ENCODE results near the gene RALGPS1.

RALGPS1 gene

DNA sequence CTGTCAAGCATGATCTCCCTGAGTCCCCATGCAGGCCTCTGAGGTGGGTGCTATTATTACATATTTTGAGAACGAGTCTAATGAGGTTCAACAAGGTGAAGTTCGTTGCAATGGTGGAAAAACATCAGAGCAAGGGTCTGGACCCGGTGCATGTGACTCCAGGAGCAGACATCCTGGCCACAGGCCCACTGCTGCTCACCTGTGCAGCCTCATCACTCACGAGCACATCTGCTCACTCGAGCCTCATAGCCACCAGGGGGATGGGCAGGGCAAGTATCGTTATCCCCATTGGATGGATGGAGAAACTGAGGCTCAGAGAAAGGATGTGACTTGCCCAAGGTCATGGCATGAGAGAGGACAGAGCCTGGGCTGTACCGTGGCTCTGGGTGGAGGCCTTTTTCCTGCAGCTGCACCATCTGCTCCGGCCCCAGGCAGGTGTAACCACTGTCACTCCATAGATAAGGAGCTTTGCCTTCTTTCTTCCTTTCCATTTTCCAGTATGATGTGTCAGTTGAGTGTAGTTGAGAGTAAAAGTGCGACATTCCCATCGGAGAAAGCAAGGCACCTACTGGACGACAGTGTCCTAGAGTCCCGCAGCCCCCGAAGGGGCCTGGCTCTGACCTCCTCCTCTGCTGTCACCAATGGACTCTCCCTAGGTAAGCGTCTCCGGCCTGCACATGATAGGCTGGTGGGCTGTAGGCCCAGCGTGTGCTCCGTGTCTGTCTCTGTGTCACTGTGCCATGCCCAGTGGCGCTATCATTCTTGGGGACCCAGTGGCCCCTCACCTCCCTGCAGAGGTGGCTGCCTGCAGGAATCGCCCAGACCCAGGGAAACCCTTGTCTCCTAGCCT, 281.6 kb downstream of the RALGPS1 start:
- no peak for DNase-seq

DNA sequence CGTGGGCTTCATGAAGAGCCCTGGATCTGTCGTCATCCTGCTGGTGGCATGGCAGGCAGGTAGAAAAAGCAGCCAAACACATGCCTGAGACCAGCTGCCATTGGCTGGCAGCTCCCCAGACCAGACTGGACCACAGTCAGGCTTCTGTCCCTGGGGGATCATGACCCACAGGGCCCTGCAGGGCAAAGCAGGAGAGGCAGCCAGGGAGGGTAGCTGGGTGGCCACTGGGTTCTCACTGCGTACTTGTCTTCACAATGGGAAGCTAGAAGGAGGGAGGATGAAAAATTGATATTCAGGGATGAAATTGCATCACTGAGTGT, 282.2 kb downstream of the RALGPS1 start:
- no peak for DNase-seq

DNA sequence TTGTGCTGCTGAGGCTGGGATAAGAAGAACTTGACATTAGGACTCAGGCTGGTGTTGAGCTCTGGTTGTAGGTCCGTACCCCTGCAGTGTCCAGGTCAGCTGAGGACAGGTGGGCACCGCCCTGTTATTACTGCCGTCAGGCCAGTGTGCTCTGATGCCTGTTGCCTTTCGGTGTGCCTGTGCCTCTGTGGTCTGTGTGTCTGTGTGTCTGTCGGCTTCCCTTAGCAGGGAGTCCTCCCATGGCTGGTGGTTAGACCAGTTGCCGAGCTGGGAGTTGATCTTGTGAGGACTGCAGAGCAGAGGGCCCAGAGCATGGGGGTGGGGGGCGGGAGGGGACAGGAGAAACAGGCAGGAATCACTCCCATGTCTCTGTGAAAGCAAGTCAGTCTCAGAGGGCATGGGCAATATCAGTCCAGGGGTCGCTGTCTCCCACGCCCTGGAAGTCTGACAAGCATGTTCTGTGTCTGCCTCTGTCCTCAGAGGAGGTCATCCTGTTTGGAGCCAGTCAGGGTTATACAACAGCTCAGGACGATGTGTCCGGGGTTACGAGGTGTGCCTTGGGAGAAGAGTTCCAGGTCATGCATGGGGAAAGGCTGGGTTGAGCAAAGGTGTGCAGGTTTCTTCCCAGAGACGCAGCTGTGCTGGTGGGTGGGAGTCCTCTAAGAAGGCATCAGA, 282.7 kb downstream of the RALGPS1 start:
- no peak for DNase-seq

DNA sequence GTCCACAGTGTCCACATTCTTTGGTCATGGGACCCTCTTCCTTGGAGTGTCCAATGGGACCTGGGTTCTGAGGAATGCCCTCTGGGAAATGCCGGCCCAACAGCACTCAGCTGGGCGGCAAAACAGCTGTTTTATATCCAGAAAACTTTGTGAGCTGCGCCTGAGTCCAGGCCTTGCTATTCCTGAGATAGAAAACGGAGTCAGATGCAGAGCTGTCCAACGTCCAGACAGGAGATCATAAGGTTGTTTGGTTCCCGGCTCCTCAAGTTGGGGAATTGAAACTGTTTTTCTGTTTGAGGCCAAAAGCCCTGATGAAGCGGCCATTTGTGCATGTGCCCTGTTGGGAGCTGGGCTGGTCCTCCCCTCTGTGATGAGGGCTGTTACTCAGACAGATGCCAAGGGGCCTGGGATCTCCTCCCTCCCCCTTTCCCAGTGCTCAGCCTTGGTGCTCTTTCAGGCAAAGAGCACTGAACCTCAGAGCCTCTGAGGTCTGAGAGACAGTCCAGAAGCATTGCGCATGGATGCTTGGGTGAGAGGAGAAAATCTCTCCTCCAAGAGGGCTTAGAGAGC, 283.4 kb downstream of the RALGPS1 start:
- no peak for DNase-seq

DNA sequence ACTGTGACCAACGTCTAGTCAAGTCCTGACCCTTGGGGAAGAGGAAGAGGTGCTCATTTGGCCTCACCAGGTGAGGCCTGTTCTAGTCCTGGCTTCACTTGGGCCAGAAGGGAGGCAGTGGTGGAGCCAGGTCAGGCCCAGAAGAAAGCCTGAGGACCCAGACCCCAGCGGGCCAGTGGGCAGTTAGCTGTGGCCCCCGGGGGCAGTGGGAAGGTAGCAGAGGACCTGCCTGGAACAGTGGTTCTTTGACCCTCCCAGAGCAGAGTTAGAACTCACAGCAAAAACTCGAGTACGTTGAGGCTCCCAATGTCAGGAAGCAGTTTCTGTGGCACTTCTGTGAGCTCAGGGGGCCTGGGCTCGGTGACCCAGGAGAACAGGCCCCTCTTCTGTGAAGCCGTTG, 284.0 kb downstream of the RALGPS1 start:
- DNase-seq = no peak

DNA sequence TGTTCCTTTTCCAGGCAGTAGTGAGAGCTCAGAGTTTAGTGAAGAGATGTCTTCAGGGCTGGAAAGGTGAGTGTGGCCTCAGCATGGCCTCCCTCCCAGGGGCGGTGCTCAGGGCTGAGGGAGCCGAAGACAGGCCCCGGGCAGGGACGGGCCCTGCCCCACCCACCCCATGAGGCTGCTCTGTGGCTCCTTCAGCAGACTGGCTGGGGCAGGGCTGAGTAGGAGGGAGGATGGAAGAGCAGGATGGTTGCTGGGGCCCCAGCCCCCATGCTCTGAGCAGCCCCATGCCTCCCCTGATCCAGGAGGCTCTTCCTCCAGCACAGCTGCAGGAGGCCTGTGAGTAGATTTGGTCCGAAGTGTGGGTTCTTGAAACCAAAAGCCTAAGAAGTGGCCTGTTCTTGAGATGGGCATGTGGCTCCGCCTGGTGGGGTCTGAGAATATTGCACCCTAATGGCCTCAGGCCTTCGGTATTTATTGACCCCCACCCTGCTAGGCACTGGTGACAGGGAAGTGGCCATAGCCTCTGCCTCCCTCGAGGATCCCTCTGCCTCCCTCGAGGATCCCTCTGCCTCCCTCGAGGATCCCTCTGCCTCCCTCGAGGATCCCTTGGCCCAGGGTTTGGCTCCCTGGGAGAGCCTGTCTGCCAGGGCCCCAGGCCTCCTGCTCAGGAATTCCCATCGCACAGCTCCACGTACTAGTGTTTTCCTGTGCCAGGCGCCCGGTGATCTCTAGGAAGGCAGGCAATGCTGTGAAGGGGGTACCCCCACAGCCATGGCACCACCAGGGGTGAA, 284.6 kb downstream of the RALGPS1 start:
- DNase-seq = peak; percentile 48

DNA sequence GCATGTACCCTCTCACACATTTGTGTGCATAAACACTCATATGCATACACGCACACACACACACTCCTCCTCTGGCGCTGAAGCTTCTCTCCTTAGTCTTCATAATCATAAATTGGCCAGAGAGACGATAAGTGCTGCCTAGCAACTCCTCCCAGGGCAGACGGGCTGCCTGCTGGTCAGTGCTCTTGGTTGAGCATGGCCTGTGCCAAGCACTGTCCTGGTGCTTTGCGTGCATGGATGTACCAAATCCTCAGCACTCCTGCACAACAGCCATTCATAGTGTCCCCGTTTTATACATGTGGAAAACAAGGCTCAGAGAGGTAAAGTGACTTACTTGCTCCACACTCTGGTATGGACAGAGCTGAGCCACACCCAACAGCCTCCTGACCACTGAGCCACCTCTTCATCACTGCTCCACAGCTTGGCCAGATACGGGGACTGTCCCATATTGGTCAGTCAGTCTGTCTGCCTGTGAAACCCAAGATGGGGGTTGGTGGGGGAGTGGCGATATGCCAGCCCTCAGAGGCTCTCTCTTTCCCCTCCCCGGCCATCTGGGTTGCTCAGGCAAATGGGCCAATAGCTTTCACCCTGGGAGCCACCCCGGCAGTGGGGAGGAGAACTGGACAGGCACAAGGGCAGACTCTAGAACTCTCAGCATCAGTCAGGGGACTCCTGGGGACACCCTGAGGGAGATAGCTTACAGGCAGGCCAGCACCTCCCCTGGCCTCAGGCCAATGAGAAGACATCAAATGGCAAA, 285.7 kb downstream of the RALGPS1 start:
- no peak for DNase-seq

DNA sequence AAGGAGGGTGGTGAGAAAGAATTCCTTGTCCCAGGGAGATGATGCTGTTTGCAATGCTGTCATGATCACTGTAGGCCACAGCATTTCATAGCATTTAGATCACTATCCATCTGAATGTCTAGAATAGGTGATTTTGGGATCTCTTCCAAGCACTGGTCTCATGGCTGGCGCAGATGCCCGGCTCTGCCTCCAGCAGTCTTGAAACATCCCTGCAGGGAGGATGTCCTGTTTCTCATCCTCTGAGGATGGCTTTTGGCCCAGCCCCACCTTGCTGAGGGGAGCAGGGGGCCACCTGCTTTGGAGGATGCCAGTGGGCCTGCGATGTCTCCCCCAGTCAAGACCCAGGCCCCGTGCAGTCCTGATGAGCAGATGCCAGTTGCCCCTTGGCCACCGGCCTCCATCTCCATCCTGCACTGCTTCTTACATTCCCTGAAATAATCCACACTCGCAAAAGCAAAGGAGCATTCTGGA, 286.5 kb downstream of the RALGPS1 start:
- DNase-seq = no peak

DNA sequence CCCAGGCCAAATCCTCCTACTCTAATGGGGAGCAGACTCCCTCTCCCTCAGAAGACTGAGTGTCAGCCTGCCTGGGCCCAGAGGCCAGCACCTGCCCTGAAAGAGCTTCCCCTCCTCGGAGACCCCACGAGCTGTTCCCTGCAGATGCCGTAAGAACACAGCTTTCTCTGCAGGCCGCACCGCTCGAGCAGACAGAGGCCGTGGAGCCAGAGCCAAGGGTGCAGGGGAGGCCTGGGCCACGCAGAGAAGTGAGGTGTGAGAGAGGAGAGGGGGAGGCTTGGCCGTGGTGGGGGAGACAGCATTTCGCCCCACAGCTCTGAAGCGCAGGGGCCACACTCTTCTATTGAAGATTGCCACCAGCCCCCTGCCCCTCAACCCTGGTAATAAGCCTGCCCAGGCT, 287.1 kb downstream of the RALGPS1 start:
- no peak for DNase-seq

DNA sequence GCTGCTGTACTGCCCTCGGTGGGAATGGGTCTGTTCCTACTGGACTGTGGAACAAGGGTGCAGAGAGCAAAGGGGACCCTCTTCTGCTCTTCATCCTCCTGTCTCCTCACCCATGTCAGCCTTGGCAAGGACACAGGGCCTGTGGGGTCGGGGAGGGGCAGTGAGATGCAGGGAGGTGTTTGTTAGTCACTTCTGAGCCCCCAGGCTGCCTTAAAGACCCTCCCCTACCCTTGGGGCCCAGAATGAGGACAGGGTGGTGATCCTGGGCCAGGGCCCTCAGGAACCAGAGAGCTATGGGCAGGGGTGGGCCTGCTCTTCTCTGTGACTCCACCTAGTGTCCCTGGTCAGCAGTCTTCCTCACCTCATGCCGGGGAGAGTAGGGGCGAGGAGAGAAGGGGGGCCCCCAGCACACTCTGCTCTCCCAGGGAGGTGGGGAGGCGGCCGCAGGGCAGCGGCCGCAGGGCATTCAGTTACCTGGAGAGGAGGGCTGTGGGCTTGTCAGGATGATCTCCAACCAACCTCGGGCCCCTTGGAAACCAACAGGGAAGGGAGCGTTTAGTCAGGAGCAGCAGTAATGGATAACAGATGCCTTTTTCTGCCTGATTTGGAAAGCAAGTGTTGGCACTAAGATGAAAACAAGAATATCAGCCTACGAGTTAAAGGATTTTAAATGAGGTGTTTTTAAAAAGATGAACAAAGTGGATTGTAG, 288.0 kb downstream of the RALGPS1 start:
- no peak for DNase-seq

DNA sequence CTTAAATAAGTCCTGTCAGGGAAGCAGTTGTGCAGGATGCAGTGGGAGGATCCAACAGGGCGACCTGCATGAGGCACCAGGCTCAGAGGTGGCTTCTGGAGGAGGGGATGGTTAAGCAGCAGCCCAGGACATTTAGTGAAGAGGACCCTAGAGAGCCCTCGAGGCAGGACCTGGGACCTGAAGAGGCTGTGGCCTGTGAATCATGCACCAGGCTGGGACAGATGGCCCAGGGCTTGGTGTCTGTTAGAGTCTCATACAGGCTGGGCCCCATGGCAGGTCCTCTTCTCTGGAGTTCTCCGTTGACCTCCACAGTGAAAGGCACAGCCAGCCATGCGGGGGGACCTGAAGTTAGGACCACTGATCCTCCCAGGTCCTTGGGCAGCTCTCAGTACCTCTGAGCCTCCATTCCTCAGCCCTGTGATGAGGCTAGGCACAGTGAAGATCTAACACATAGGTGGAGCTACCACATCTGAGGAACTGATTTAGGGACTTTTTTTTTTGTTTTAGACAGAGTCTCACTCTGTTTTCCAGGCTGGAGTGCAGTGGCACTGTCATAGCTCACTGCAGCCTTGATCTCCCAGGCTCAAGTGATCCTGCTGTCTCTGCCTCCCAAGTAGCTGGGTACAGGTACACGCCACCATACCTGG, 289.2 kb downstream of the RALGPS1 start:
- DNase-seq = no peak

DNA sequence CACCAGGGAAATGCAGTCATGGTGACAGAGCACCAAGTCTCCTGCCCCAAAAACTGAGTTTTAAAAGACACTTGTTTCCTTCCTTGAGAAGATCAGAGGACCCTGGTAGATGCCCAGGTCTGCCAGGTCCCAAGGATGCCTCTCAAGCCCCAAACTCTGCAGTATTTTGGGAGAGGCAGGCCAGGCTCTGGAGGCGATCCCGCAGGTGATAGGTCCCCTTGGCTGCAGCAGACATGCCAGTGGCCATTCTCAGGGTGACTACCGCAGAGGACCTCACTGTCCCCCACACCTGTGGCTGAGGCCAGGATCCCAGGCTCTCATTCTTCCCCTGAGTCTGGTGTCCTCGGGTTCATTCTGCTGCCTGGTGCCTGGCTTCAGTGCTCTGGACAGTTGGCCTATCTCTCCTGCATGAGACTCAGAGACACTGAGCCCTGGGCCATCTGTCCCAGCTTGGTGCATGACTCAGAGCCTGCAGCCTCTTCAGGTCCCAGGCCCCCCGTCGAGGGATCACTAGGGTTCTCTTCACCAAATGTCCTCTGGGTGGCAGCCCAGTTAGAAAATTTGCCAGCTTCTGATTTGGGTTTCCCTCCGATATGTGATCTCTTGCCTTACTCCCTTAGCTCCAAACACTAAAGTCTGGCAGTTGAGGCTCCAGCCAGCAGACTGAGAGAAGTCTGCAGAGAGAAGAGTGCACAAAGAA, 290.3 kb downstream of the RALGPS1 start:
- no peak for DNase-seq

DNA sequence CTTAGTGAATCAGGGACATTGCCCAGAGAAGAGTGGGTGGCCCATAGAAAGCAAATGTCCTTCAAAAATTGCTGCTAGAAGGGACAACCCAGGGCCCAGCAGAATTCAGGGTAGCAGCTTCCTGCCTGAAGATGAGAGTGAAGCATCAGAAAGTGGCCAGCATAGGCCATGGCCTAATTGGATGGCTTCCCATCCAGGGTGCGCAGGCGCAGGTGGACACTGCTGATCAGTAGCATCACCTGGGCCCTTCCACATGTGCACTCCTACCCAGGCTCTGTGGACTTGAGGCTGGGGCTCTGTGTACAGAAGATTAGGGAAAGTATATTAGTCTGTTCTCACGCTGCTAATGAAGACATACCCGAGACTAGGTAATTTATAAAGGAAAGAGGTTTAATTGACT, 291.4 kb downstream of the RALGPS1 start:
- DNase-seq = no peak

DNA sequence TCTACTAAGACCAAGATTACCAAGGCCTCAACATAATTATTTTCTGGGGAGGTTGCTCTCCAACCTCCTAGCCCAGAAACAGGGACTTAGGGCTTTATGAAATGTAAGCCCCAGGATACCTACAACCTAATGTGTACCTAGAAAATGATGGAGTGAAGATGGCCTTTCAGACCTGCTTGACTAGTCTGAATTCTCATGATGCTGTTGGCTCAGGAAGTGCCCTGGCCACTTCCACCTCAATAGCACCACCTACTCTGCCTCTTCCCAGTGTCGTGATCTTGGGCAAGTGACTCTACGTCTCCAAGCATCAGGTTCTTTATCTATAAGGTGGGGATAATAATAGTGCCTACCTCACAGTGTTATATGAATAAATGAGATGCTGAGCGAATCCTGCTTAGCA, 292.1 kb downstream of the RALGPS1 start:
- DNase-seq = no peak

DNA sequence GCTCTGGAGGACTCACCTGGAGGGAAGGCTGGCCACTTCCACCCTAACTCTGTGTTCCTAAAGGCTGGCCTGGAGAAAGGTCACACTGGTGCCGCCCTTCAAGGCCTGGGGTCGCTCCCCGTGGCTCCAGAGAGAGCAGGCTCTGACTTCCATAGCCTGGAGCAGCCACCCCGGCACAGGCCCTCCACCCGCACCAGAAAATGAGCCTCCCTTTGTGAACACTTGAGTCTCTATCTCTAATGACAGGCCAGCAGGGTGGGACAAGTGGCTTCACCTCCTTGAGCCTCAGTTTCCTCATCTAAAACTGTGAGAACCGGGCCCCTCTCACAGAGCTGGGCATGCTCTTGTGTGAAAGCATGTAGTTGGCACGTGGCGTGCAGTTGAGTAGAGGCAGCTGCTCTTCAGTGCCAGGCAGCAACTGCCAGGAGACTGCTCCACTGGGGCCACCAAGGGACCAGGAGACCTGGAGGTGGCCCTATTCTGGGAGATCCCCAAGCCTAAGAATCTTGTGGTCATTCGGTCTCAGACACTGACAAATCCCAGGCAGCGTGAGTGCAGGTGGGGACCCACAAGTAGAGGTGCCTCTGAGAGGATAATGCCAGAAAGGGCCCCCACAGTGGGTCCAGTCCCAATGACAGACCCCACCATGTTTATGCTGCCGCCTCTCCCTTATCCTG, 293.3 kb downstream of the RALGPS1 start:
- no peak for DNase-seq

DNA sequence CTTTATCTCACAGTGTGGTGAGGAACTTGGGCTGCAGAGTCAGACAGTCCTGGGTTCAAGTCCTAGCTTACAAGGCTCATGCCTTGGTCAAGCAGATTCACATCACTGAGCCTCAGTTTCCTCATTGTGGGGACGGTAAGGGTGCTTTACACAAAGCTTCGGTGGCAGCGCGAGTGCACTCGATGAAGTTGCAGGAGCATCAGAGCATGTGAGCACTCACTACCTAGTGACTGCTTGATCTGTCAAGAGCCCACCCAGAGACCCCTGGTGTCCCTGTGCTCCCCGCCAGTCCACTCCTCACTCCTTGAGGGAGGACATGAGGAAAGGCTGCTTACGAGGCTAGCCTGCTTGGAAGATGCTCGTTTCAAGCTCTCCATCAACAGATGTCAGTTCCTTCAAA, 293.8 kb downstream of the RALGPS1 start:
- no peak for DNase-seq

DNA sequence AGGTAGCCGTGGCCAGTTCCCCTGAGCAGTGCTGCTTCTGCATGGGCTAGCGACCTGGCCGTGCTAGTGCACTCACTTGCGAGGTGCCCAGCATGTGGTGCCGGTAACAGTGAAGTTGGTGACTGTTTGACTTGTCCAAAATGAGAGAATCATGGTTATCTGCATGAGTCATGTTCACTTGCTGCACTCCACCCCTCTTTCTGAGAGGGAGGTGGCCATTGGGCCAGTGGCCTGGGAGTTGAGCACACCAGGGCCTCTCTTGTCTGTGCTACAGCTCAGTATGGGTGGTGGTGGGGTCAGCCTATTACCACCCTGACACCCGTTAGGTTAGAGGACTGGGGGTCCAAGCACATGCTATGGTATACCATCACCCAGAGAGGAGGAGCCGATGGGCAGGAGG, 294.6 kb downstream of the RALGPS1 start:
- DNase-seq = no peak

DNA sequence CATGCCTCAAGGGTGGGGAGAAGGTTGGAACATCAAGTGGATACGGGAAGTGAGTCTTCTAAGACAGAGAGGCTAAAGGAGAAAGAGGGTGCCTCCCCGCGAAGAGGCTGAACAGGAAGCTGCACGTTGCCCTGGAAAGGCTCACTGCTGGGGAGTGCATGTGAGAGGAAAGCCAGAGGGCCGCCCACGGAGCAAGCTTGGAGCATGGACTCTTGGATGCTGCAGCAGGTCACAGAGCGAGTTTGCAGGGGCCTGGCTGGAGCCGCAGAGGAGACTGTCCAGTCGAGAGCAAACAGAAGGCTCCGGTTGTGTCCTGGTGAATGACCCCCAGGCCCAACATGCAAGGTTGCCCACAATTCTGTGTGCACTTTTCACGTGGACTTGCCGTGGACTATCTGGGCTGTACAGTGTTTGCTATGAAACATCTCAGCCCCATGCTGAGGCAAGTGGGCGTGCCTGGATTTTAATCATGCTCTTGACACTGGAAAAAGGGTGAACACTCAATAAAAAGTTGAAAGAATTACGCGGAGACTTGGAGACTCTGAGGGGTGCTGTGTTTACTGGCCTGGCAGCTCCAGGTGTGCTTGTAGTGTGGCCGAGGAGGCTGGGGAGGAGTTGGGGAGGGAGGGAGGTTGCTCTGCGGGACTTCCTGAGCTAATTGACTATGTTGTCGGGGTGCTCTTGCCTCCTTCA, 295.5 kb downstream of the RALGPS1 start:
- no peak for DNase-seq
